HG02840 (cell line): Measurements from ENCODE around the gene SERPINE1.

Experiments used
- ATAC-seq: cut with Tn5 transposase; IDR thresholded peaks from one replicate; pipeline ENCODE4 v1.9.1; 2021; ENCODE audit warnings: mild to moderate bottlenecking, moderate library complexity, moderate number of reproducible peaks; ENCODE audit not compliant: unreplicated experiment, low FRiP score

Gene SERPINE1

DNA sequence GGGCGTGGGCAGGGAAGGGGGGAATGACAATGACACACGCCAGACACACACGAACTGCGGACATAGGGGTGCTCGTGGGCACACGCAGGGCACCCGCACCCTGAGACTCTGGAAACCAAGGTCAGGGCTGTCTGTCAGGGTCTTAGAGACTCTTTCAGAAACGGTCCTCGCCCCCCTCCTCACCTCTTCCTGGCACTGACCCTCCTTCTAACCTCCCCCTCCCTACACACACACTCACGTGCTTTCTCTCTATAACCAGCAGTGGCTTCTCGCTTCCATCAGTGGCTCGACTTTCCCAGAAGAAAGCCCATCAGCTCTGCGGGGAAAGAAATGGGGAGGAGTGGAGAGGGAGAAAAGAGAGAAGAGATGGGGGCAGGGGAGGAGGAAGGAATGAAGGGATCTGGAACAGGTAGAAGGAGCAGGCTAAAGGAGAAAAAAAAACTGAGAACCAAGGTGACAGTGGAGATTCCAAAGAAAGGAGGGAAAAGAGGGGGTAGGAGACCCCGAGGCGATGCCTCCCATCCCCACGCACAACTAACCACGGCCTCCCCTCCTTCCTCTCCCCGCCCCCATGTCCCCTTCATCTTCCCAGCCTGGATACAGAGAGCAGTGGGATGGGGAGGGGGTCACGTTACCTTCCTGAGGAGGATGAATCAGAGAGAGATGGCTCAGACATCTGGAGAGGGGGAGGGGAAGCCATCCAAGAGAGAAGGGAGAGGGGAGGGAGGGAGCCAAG, 40.2 kb downstream of the SERPINE1 start:
- ATAC-seq, result no peak

DNA sequence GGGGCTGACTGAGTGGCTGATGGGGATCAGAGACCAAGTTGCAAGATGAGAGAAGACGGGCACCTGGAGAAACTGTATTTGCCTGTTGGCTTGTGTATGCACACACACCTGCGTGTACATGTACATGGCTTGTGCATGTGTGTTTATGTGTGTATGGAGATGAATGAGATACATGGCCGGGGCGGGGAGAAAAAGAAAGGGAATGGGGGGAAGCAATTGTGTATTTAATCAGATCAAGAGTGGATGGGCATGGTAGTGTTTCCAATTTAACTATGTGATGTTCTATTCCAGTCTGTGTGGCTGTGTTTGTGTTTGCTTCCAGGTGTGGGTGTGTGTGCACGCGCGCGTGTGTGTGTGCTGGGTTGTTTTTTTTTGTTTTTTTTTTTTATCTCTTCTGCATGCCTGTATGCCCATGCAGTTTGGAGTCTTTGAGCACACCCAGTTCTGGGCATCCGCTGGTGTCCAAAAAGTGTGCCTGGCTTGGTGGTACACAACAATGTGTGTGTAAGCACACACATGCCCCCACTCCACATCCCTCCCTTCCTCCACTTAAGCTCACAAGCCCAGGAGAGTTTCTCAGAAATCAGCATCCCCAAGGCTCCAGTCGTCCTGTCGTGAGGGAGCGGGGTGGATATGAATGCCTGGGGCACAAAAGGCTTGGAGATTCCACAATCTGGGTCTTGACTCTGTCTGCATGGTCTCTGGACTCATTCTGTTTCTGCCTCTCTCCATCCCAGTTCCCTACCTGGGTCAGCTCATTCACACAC, 40.9 kb downstream of the SERPINE1 start:
- no peak for ATAC-seq

DNA sequence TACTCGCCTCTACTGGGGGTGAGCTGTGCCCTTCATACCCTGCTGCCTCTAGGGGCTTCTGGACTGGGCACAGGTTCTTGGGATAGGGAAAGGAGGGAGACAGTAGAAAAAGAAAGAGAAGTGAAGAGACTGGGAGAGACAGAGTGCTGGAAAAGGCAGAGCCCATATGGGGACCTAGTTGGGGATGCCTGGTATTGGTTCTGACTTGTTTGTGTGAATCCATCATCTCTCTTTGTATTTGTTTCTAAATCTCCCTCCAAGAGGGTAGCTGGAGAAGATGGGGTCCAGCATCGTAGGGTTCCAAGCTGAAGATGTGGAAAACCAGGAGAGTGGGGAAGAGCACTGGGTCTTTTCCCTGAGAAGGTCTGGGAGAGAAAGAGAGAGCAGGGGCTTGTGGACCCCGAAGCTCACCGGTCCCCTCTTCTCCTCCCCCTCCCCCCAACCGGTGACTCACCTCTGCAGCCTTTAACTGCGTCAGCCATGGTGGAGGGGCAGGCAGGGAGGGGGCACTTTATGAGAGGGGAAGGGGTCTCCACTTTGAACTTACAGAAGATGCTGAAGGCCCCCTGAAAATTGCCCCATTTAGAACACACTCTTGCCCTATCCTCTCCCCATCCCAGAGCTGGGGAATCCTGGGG, 41.6 kb downstream of the SERPINE1 start:
- ATAC-seq, result no peak

DNA sequence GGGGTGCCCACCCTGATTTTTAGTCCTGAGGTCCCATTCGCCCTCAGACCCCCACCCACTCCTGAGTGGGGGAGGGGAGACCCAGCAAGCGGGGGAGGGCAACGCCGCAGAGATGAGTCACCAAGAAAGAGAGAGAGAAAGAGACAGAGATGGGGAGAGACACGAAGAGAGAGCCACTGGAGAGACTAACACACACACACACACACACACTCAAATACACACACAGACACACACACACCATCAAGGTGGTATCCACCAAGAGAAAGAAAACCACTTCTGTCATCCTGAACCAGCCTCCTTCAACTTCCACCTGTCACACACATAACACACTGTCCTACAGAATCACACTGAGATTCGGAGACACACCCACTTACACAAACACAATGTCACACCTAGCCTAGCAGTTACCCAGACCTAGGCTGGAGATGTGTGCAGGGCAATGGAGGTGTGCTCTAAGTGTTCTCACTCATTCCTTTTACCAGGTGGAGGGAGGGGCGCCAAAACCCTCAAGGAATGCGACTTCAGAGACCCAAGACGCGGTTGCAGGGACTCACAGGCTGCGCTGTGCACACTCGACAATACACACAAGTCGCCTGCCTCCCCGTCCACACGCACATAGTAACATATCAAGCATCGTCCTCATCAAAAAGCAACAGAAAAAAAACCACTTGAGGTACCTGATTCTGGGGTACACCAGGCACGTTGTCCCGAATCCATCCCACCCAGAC, 42.4 kb downstream of the SERPINE1 start:
- no peak for ATAC-seq

DNA sequence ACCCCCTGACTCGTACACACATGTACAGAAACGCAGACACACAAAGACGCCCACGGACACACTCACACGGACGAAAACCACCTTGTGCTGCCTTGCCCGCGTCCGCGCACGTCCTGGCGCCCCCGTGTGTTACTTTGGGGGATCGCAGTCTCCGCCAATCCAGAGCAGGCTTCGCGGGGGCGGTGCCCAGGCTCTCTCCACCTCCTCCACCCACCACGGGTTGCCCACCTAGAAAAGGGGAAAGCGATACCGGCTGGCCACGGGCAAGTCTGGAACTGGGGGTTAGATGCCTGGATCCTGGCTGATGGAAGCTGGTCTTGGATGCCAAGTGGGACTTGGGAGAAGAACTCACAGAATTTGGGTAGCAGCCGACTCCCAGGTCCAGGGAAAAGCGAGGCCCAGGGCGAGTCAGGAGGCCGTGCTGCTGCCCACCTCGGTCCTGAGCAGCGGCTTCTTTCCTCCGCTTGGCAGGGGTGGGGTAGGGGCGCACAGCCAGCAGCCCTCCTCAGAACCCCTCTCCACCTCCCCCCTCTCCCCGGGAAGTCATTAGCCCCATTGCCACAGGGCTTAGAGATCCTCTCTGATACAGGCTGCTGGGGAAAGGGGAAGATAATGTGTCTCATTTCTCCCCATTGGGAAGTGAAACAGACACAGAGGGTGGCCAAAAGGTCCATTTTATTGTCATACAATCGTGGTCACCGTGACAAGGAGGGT, 43.1 kb downstream of the SERPINE1 start:
- no peak for ATAC-seq

DNA sequence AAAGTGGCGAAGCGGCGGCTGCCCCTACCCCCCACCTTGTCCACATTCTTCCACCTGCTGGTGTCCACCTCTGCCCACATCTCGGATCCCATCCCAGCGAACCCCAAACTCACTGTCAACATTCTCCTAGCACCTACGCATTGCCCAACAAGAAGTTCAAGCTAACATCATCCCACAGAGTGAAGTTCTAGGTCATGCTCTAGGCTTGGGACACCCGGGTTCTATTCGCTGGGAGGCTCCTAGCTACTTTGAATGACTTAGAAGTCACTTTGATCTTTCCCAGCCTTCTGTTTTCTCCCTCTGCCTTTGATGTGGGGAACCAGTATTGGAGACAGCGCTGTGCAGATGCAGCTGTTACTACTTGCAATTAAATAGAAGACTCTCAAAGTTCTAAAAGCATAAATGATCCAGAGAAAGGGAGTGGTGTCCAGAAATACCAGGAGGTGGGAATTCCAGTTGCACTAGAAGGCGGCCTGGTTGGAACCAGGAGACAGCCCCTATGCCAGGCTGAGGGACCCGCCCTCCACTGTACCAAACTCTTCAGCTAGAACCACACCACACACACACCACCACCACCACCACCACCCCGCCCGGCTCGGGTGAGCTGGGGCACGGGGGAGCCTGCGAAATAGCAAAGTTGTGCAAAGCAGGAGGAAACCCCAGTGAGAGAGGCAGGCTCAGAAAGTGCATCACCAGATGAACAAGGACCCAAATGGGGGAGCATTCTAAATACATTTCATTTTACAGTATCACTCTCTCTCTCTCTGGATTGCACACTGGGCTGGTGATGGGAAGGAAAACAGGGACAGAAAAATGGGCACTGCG, 43.9 kb downstream of the SERPINE1 start:
- no peak for ATAC-seq

DNA sequence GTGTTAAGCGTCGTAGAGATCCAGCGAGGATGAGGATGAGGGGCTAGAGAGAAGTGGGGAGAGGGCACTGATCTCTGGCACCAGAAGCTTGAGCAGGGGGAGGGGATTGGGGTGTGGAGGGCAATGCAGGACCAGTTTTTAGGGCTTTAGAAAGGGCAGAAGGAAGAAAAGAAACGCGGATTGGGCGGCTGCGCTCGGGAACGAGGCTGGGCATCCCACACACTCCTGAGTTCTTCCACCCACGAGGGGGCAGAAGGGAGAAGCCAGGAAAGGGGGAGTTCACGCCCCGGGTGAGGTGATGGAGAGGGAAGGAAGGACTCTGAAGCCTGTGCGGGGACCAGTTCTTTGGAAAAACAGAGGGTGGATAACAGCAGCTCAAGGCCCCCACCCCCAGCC, 44.5 kb downstream of the SERPINE1 start:
- no peak for ATAC-seq

DNA sequence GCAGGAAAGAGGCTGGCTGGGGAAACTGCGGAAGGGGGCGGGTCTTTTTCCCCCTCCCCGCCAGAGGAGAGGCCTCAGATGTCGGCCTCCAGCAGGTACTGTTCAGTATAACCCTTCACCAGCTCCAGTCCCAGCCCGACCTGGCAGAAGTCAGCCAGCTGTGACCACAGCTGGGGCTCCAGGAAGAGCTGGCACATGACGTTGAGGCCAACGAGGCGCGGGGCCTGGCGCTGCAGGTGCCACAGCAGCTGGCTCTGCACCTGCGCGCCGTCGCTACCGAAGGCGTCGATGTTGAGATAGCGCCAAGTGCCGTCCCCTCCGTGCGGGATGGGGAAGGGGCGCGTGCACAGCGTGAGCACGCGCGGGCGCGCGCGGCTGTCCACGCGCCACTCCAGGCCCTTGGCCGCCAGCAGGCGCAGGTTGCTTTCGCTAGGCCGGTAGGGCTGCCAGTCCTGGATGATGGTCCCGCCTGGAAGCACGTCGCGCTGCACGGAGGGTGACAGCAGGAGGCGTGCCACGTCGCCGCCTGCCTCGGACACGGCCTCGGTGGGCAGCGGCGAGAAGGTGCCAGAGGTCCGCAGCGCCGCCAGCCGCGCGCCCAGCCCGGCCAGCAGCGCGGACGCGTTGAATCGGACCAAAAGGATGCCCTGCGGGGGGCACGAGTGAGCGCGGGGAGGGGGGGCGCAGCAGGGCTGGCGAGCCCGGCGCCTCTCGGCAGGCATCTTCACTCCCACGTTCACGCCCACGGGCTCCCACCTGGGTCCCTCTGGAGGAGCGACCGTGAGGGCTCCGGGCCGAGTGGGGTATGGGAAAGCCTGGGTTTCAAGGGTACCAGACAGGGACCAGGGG, 45.3 kb downstream of the SERPINE1 start:
- ATAC-seq, result no peak

DNA sequence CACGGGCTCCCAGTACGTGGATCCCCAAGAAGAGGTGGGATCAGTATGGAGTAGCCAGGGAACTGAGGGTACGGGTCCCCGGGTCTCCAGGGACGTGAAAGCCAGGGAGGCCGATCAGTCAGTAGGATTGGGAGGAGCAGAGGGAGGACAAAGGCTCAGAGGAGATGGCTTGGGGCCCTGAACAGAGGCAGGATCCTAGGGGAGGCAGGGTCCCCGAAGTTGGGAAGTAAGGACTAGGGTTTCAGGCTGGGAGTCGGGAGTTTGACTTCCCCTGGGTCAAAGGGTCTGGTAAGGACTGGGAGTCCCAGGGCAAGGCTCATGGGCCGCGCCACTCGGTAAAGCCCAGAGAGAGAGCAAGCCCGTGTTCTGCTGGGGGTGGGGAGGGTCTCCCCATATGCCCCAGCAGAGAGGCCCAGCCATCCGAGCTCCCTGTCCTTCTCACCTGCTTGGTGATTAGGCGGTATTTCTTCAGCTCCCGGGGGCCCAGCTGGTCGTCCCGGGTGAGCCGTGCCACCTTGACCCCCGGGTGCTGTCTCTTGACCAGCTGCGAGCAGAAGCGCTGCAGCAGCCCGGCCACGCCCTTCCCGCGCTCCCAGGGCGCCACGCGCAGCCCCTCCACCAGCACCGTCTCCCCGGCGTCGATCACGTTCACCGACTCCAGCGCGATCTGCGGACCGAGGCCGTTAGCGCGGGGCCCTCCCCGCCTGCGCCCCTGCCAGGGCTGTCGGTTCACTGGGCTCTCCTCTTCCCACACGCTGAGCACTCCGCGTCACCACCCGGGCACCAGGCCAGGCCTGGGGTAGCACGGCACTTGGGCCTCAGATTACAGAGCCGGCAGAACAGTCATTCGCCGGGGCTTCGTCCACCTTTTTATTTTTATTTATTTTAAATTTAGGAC, 46.2 kb downstream of the SERPINE1 start:
- no peak for ATAC-seq

DNA sequence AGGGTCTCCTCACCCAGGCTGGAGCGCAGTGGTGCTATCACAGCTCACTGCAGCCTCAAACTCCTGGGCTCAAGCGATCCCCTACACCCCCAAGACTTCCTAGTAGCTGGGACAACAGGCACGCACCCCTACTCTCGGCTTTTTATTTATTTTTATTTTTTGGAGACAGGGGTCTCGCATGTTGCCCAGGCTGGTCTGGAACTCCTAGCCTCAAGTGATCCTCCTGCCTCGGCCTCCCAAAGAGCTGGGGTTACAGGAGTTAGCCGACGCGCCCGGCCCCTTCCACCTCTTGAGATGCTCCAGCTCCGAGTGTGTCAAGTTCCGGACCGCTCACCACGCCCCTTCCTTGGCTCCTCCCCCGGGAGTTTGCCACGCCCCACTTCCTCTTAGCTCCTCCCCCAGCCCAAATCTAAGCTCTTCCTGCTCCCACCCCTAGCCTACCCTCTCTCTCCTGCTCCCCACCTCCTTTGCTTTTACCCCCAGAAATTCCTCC, 46.9 kb downstream of the SERPINE1 start:
- no peak for ATAC-seq

DNA sequence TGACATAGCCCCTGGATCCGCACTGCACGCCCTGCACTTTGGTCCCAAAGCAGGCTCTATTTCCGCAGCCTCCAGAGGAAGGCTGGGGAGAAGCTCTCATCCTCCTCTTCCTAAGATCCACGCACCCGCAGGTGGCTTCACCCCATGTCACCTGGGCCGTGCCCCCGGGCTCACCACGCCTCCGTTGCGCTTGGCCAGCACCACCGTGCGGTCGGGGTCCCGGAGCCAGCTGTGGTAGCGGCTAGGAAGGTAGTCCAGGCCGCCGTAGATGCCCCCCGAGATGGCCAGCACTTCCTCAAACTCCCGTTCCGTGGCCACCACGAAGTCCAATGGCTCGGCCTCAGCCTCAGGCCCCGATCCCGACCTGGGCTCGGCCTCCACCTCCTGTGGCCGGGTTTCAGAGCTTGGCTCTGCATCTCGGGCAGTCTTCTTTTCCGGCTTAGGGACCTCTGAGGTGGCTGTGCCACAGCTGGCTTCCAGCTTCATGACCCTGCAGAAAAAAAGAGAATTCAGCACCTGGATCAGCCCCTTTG, 47.5 kb downstream of the SERPINE1 start:
- no peak for ATAC-seq

DNA sequence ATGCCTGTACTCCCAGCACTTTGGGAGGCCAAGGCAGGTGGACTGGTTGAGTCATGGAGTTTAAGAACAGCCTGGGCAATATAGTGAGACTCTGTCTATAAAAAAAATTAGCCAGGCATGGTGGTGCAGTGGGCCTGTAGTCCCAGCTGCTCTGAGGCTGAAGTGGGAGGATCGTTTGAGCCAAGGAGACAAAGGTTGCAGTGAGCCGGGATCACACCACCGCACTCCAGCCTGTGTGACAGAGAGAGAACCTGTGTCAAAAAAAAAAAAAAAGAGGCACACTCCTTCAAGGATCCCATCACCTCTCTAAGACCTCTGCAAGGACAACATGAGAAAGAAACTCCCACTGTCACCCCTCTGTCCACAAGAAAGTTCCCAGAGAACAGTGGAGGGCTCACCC, 48.8 kb downstream of the SERPINE1 start:
- ATAC-seq, result no peak

DNA sequence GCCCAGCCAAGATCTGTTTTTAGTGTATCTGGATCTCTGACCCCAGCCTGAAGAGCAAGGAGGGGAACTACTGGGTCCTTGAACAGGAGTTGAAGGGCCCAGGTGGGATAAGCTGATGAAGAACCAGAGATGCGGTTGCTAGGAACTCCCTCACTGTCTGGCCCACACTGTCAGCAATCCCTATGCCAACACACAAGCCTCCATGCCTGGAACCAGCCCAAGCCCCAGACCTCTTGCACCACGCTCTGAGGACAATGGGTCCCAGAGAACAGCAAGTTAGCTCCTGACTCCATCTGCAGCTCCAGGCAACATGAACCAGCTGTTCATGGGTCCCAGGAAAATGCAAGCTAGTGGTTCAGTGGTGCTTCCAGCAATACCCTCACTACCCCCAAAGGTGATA, 50.7 kb downstream of the SERPINE1 start:
- no peak for ATAC-seq

DNA sequence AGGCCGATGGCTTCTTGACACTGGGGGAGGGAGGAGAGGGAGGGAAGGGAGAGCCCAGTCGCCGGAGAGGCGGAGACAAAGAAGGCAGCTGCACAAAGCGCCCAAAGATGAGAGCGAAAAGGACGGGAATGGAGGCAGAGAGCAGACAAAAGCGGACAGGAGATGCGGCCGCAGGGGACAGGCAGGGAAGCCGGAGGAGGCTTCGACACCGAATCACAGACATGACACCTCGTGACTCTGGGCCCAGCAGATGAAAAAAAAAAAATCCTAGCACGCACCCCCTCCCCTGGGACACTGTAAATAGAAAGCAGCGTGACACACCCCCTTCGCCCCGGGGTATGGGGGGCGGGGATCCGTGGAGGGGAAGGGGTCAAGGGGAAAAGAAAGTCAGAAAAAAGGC, 52.2 kb downstream of the SERPINE1 start:
- no peak for ATAC-seq

DNA sequence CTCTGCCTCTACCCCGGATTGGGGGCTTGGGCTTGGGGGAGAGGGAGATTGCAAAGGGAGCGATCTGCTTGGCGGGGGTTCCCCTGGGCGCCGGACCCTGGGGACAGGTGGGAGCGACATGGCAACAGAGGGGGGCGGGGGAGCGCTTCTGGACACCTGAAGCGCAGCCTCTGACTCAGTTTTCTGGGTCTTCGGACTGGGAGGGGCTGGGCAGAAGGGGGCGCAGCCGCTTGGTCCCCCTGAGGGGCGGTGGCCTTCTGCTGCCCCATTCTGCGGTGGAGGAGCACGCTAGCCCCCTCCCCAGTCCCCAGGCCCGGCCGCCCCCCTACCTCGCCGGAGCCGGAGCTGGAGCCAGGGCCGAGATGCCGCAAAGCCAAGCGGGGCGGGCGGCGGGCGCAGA, 52.8 kb downstream of the SERPINE1 start:
- no peak for ATAC-seq

DNA sequence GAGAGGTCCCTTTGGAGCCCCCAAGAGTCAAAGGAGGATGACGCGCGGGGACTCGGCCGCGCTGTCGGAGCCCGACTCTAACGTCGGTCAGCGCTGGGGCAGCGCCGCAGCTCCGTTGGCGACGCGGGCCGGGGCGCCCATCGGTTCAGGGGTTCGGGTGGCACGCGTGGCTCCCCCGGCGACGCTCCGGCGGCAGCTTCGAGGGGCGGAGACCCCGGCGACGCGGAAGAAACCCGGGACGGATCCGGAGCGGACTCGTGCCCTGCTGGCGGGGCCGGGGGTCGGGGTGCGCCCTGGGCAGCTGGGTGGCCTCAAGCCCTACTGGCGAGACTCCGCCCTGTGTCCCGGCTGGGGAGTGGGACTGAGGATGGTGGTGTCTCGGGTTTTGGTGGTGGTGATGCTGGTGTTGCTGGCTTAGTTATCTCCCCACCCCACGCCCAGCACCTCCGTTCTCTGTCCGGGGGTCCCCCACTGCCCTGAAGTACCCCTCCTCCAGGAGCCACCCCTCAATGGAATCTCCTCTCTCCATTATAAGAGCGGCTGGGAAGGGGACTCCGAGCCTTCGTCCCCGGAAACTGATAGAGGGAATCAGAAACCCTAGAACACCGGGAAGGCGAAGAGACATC, 53.3 kb downstream of the SERPINE1 start, which contains the start of gene NAT16:
Gene NAT16 (minus strand): TSS at position 164 of the 626 bp plus-strand sequence. CDS start 5,486 bp downstream, outside the sequence.
- ATAC-seq, result no peak
